ENCODE data around the gene PLPP7. TPM values are rescaled to one million over a fixed set of nuclear protein-coding genes. Genes with fewer than 3 reads are reported as not detected.

PLPP7 gene
- 0.11 TPM in 1 of 5 replicates, not detected in the others for total RNA-seq (2022; extraction: Qiagen RNA extraction)

GRCh38 chr9:131289301-131290035 lies at the start of gene PLPP7:
Gene PLPP7, plus strand, starts transcription at chr9:131289723. Its CDS starts 275 bp downstream, at chr9:131289998.

GRCh38 chr9:131276094-131276888 lies 13.2 kb upstream of the PLPP7 start, which contains the start of gene FAM78A:
Gene FAM78A, minus strand, starts transcription at chr9:131276510. Its CDS starts 331 bp downstream, at chr9:131276179.

Other genes with a start within 250 kb of the PLPP7 start
- gene AIF1L, start 193.2 kb upstream of the PLPP7 start, total RNA-seq (2022; extraction: Qiagen RNA extraction): 1.8 to 2.0 TPM (median 2.0 TPM) in 5 replicates
- 23.0 to 25.5 TPM (median 24.3 TPM) in 5 replicates for gene NUP214, start 164.1 kb upstream of the PLPP7 start, total RNA-seq (2022; extraction: Qiagen RNA extraction)
- 0.21 to 0.32 TPM (median 0.28 TPM) in 5 replicates for gene FAM78A, start 13.2 kb upstream of the PLPP7 start, total RNA-seq (2022; extraction: Qiagen RNA extraction)
- gene PRRC2B, start 104.4 kb downstream of the PLPP7 start, total RNA-seq (2022; extraction: Qiagen RNA extraction): 55.4 to 68.8 TPM (median 63.0 TPM) in 5 replicates
- gene POMT1, start 213.2 kb downstream of the PLPP7 start, total RNA-seq (2022; extraction: Qiagen RNA extraction): 16.2 to 17.4 TPM (median 16.3 TPM) in 5 replicates
- 20.2 to 22.5 TPM (median 21.2 TPM) in 5 replicates for gene UCK1, start 241.5 kb downstream of the PLPP7 start, total RNA-seq (2022; extraction: Qiagen RNA extraction)

Data from A549 treated with AZD2906 at 1 μM for 4 hours (cell line).